ENCODE results near the gene MUC3A.
A peak's percentile ranks its signal among the peaks of the same experiment; 100 is the strongest.

MUC3A gene

DNA sequence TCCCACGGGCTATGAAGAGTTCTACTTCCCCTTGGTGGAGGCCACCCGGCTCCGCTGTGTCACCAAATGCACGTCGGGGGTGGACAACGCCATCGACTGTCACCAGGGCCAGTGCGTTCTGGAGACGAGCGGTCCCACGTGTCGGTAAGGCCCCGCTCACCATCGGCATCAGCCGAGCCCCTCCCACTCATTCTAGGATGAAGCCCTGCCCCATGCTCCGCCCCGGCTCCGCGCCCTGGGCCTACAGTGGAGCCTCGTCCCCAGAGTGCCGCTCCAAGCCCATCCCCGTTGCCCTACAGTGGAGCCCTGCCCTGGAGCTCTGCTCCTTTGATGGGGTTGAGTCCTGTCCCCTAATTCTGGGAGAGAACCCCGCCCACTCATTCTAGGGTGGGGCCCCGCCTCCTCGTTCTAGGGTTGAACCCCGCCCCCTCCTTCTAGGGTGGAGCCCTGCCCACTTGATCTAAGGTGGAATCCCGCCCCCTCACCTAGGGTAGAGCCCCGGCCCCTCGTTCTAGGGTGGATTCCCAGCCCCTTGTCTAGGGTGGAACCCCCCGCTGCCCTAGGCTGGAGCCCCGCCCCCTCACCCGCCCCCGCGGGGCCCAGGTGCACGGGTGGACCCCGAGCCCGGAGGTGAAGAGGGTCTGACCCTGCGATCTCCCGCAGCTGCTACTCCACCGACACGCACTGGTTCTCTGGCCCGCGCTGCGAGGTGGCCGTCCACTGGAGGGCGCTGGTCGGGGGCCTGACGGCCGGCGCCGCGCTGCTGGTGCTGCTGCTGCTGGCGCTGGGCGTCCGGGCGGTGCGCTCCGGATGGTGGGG, 16.6 kb downstream of the MUC3A start:
- DNase-seq (ENCODE audit: low read depth), result peak; percentile 46
- TF ChIP-seq, protein P1, sequence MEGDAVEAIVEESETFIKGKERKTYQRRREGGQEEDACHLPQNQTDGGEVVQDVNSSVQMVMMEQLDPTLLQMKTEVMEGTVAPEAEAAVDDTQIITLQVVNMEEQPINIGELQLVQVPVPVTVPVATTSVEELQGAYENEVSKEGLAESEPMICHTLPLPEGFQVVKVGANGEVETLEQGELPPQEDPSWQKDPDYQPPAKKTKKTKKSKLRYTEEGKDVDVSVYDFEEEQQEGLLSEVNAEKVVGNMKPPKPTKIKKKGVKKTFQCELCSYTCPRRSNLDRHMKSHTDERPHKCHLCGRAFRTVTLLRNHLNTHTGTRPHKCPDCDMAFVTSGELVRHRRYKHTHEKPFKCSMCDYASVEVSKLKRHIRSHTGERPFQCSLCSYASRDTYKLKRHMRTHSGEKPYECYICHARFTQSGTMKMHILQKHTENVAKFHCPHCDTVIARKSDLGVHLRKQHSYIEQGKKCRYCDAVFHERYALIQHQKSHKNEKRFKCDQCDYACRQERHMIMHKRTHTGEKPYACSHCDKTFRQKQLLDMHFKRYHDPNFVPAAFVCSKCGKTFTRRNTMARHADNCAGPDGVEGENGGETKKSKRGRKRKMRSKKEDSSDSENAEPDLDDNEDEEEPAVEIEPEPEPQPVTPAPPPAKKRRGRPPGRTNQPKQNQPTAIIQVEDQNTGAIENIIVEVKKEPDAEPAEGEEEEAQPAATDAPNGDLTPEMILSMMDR (conservative IDR thresholded peaks at IDR 0.05; ENCODE audit: control insufficient read depth, insufficient read depth, low read depth, low read length), result peak; percentile 58
- H3K4me3 ChIP-seq (ENCODE audit: control insufficient read depth, low read depth, low read length), result no peak overlapping the region

DNA sequence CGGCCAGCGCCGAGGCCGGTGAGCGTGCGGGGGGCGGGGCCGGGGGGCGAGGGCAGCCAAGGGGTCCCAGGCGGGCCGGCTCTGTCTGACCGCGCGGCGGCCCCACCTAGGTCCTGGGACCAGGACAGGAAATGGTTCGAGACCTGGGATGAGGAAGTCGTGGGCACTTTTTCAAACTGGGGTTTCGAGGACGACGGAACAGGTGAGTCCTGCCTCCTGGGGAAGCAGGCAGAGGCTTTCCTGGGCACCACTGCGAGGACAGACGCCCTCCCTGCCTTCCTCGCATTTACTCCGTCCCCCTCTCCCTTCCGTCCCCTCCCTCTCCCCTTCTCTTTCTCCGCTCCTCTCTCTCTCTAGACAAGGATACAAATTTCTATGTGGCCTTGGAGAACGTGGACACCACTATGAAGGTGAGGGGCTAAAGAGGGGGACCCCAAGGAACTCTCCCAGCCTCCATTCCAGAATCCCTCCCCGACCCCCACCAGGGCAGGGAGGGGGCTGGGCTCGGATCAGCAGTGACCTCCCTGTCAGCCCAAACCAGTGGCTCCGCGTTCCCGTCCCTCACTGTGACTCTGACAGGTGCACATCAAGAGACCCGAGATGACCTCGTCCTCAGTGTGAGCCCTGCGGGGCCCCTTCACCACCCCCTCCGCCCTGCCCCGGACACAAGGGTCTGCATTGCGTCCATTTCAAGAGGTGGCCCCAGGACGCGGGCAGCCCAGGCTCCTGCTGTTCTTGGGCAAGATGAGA, 17.4 kb downstream of the MUC3A start:
- no peak overlapping the region for H3K4me3 ChIP-seq (ENCODE audit: control insufficient read depth, low read depth, low read length)
- no peak for DNase-seq (ENCODE audit: low read depth)
- TF ChIP-seq, protein P1 (conservative IDR thresholded peaks at IDR 0.05; ENCODE audit: control insufficient read depth, insufficient read depth, low read depth, low read length), result no peak

DNA sequence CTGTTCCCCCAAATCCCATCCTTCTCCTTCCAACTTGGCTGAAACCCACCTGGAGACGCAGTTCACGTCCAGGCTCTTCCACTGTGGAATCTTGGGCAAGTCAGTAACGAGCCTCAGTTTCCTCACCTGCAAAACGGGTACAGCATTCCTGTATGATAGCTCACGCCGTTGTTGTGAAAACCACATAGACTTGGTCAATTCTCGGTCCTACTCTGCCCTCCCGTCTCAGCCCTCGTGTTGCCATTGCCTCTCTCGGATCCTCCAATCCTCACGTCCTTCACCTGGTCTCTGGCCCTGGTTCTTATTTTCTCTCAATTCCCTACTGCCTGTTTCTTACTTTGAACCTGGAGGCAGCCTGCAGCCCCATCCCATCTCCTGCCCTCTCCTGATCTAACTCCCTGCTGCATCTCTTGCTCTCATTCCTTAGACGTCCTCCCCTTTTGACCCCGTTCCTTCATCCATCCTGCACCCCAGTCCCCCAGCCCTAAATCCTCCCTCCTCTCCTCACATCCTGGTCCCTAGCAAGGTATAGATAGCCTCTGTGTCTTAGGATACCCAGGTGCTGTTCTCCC, 18.0 kb downstream of the MUC3A start:
- TF ChIP-seq, protein P1 (conservative IDR thresholded peaks at IDR 0.05; ENCODE audit: control insufficient read depth, insufficient read depth, low read depth, low read length), result no peak
- H3K4me3 ChIP-seq (ENCODE audit: control insufficient read depth, low read depth, low read length), result no peak overlapping the region

DNA sequence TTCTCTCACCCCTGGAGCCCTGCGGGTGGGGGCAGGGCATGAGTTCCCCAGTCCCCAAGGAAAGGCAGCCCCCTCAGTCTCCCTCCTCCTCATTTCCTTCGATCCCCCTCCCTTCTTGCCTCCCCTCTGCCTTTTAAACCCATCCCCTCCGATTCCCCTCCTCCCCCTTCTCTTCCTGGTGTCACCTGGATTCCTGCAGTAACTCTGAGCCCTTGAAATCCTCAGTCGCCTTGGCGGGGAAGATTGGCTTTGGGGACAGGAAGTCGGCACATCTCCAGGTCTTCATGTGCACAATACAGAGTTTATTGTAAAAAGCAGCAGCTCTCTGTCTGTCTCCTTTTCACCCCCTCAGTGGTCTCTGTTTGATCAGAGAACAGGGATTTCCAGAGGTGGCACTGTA, 18.7 kb downstream of the MUC3A start:
- H3K4me3 ChIP-seq (ENCODE audit: control insufficient read depth, low read depth, low read length), result no peak overlapping the region
- no peak for DNase-seq (ENCODE audit: low read depth)

More for the DNA sequence above, 18.0 kb downstream of the MUC3A start:
- no peak for DNase-seq (ENCODE audit: low read depth)

DNA sequence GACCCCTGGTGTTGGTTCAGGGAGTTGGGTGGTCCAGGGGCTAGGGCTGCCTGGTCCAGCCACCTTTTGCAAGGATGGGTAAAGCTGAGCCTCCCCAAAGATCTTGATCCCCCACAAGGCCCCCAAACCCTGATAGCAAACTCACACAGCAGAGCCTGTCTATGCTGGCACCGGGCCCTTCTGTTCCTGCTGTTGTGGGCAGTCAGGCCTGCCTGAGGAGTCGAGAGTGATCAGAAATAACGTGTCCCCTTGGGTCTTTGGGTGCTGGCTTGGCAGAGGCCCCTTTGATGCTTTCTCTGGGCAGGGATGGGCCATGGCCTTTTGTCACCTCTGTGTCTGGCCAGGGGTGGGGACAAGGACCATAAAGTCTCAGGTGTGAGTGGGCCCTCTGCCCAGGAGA, 19.3 kb downstream of the MUC3A start:
- TF ChIP-seq, protein P1 (conservative IDR thresholded peaks at IDR 0.05; ENCODE audit: control insufficient read depth, insufficient read depth, low read depth, low read length), result no peak
- DNase-seq (ENCODE audit: low read depth), result no peak
- H3K4me3 ChIP-seq (ENCODE audit: control insufficient read depth, low read depth, low read length), result no peak overlapping the region

More for the DNA sequence above, 18.7 kb downstream of the MUC3A start:
- TF ChIP-seq, protein P1 (conservative IDR thresholded peaks at IDR 0.05; ENCODE audit: control insufficient read depth, insufficient read depth, low read depth, low read length), result no peak

DNA sequence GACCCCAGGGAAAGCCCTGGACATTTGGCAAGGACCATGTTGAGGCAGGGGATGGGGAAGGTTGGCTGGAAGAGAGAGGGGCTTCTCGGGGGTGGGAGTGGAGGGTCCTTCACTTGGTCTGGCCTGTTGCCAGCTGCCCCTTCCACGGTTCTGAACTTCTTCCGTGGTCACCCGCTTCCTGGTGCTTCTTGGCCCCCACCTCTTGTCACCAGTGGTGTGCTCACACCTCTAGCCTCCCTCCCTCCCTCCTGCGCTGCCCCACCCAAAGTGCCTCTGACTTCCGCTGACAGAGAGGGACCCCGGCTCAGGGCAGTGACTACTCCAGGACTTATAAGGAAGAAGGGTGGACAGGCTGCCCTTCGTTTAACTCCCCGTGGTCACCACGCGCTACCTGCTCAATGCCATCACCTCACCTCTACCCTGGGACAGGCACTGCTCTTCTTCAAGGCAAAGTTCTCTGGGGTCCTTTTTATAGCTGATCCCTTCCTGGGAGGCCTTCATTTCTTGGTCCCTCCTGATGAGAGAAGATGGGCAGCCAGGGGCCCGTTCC, 19.8 kb downstream of the MUC3A start, which contains the start of gene MUC12:
Gene MUC12 (plus strand): TSS at position 500 of the 550 bp plus-strand sequence. CDS start 58 bp downstream, outside the sequence.
- no peak within 1 kb of the TSS for H3K4me3 ChIP-seq (ENCODE audit: control insufficient read depth, low read depth, low read length)
- DNase-seq (ENCODE audit: low read depth), result no peak
- TF ChIP-seq, protein P1 (conservative IDR thresholded peaks at IDR 0.05; ENCODE audit: control insufficient read depth, insufficient read depth, low read depth, low read length), result no peak

Measured in fibroblast of mammary gland (primary cell).